H1 (cell line): ENCODE measurements around the gene SENP1. TPM values are rescaled to one million over a fixed set of nuclear protein-coding genes. Genes with fewer than 3 reads are reported as not detected.

ENCODE experiments used
- ASH2L ChIP-seq: fragments of 200-600, 300-600 bp; sonication (generic); IDR thresholded peaks from one replicate; pipeline ENCODE4 v1.7.1; 2017; ENCODE audit warnings: low read length
- CEBPB ChIP-seq: IDR thresholded peaks from 2 replicates; pipeline ENCODE4 v1.6.1; 2012; ENCODE audit warnings: low read depth, low read length
- RAD21 ChIP-seq, 2 experiments: IDR thresholded peaks in 1 of 2; conservative IDR thresholded peaks in 1 of 2; 2 replicates each; pipeline ENCODE4 v1.6.1; 2011; ENCODE audit warnings: low read depth in 2 of 2, low read length in 2 of 2, improper control_type of control experiment in 1 of 2, inconsistent platforms in 1 of 2, mild to moderate bottlenecking in 1 of 2, moderate library complexity in 1 of 2
- RFX5 ChIP-seq: IDR thresholded peaks from 2 replicates; pipeline ENCODE4 v1.6.1; 2011; ENCODE audit warnings: low read depth, low read length, improper control_type of control experiment, borderline replicate concordance
- SP1 ChIP-seq: IDR thresholded peaks from 2 replicates; pipeline ENCODE4 v1.6.1; 2011; ENCODE audit warnings: low read depth, low read length
- USF2 ChIP-seq: IDR thresholded peaks from 2 replicates; pipeline ENCODE4 v1.6.1; 2011; ENCODE audit warnings: low read length, improper control_type of control experiment
- polyA plus RNA-seq, 7 experiments: library from polyadenylated mRNA; depleted of rRNA in 3 of 7; stranded (reverse) in 5 of 7; unstranded in 2 of 7; fragments of >200 nt in 5 of 7; fragments of 200-250 nt in 2 of 7; gene quantifications; 1 replicate in 5 of 7; 2 replicates in 1 of 7; 4 replicates in 1 of 7; pipeline versions ENCODE4 v1.2.1 to v1.2.3, GENCODE V29; 2011 to 2013; ENCODE audit warnings: missing spikeins in 2 of 7, mixed read lengths in 2 of 7
- total RNA-seq: library from RNA; stranded (reverse); fragmentation: NEBNext Ultra II Directional; extraction: Animal tissue kit (Norgen Biotek cat#: 25700); gene quantifications from 2 replicates; pipeline ENCODE4 v1.2.1, GENCODE V29; 2021

Gene SENP1
- total and polyA plus RNA-seq, 2 of the 8 experiments (the other 6 are each of a cell fraction or from before 2014, with no cell fraction given), result 14.2 to 31.5 TPM

GRCh38 chr12:48075832-48076231, 30.0 kb downstream of the SENP1 start (continued):
- TF ChIP-seq RFX5 (no peak), RAD21 (IDR thresholded peaks at IDR 0.05 in 1 of 2, conservative IDR thresholded peaks at IDR 0.05 in 1 of 2; ENCODE audit: low read depth in 2 of 2, low read length in 2 of 2) (no peak), CEBPB (no peak), USF2 (no peak), SP1 (no peak), ASH2L (no peak)
